ENCODE results near the gene MED9. TPM values are rescaled to one million over a fixed set of nuclear protein-coding genes. Genes with fewer than 3 reads are reported as not detected.

The MED9 gene
- total RNA-seq, 1 experiment from 2014 or later, result 20.4 TPM

DNA sequence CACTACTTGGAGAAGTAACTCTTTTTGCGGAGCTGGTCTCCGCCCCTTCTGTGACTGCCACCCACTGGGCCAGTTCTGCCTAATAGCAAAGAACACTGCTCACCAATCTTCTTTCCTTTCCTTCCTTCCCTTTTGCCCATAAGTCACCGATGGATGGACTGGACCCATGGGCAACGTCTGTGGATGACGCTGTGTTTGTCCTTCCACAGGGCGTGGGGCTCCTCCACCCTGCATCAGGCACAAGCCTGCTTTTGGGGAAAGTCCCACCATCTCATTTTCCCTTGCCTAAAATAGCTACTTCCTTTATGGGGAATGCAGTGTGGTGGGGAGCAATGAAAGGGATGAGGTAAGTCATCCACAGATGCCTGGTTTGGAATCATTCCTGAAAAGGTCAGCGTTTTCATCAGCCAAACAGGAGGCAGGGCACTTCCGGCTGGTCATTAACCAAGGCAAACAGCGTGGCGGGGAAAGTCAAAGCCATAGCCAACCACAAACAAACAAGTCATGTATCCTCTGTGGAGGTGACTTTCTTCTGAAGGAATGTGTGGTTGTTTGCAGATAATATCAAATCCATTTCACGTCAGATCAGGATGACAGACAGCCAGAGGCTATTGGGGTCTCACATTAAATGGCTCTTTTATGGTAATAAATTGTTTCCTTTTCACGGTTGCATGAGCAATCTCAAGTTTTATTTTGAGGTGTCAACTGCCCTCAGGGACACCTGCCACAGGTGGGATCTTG lies 30.7 kb upstream of the MED9 start:
- H3K9me3 ChIP-seq (ENCODE audit: low read depth, low read length, poor library complexity, severe bottlenecking), result no peaks in the 10 kb centered on the region
- H3K27me3 ChIP-seq (replicated peaks; ENCODE audit: insufficient read depth, low read depth, low read length, poor library complexity), result no peaks in the 10 kb centered on the region
- no peaks in the 10 kb centered on the region for H3K36me3 ChIP-seq (ENCODE audit: insufficient read depth, low read length, poor library complexity, severe bottlenecking)
- no peaks in the 10 kb centered on the region for H3K4me1 ChIP-seq (ENCODE audit: insufficient read depth, low read length, poor library complexity, severe bottlenecking)
- CTCF ChIA-PET, result interaction anchor here (0.6 kb wide), 1 partner anchor 193 kb away, joined by 3 read pairs; no protein-coding TSS in a partner anchor
- TF ChIP-seq, protein P1, sequence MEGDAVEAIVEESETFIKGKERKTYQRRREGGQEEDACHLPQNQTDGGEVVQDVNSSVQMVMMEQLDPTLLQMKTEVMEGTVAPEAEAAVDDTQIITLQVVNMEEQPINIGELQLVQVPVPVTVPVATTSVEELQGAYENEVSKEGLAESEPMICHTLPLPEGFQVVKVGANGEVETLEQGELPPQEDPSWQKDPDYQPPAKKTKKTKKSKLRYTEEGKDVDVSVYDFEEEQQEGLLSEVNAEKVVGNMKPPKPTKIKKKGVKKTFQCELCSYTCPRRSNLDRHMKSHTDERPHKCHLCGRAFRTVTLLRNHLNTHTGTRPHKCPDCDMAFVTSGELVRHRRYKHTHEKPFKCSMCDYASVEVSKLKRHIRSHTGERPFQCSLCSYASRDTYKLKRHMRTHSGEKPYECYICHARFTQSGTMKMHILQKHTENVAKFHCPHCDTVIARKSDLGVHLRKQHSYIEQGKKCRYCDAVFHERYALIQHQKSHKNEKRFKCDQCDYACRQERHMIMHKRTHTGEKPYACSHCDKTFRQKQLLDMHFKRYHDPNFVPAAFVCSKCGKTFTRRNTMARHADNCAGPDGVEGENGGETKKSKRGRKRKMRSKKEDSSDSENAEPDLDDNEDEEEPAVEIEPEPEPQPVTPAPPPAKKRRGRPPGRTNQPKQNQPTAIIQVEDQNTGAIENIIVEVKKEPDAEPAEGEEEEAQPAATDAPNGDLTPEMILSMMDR (conservative IDR thresholded peaks at IDR 0.05; ENCODE audit: low read depth, low read length), result no peak
- TF ChIP-seq EZH2 (IDR thresholded peaks at IDR 0.05; ENCODE audit: borderline replicate concordance, low read depth, low read length, poor library complexity, severe bottlenecking), result no peak
- no peak overlapping the region for H3K4me3 ChIP-seq (ENCODE audit: low read depth, low read length, poor library complexity, severe bottlenecking)
- no TSS peak for BruUV-seq (replicated peaks)
- POLR2A ChIA-PET (ENCODE audit: low non-redundant PET), result no interaction called here
- no peak overlapping the region for H3K27ac ChIP-seq (ENCODE audit: low read depth, low read length, poor library complexity, severe bottlenecking)
- DNase-seq (ENCODE audit: low spot score), result no peak
- intact Hi-C loops (cut with micrococcal nuclease; ENCODE audit: unreplicated experiment), result no loop called here

GRCh38 chr17:17446666-17447155 lies 30.1 kb upstream of the MED9 start:
- no peaks in the 10 kb centered on the region for H3K9me3 ChIP-seq (ENCODE audit: low read depth, low read length, poor library complexity, severe bottlenecking)
- CTCF ChIA-PET, result no interaction called here
- no peak overlapping the region for H3K27ac ChIP-seq (ENCODE audit: low read depth, low read length, poor library complexity, severe bottlenecking)
- no peak for DNase-seq (ENCODE audit: low spot score)
- H3K4me1 ChIP-seq (ENCODE audit: insufficient read depth, low read length, poor library complexity, severe bottlenecking), result no peaks in the 10 kb centered on the region
- H3K36me3 ChIP-seq (ENCODE audit: insufficient read depth, low read length, poor library complexity, severe bottlenecking), result no peaks in the 10 kb centered on the region
- H3K27me3 ChIP-seq (replicated peaks; ENCODE audit: insufficient read depth, low read depth, low read length, poor library complexity), result no peaks in the 10 kb centered on the region
- TF ChIP-seq, protein P1 (conservative IDR thresholded peaks at IDR 0.05; ENCODE audit: low read depth, low read length), result no peak
- TF ChIP-seq EZH2 (IDR thresholded peaks at IDR 0.05; ENCODE audit: borderline replicate concordance, low read depth, low read length, poor library complexity, severe bottlenecking), result no peak
- POLR2A ChIA-PET (ENCODE audit: low non-redundant PET), result no interaction called here
- intact Hi-C loops (cut with micrococcal nuclease; ENCODE audit: unreplicated experiment), result no loop called here
- no TSS peak for BruUV-seq (replicated peaks)
- no peak overlapping the region for H3K4me3 ChIP-seq (ENCODE audit: low read depth, low read length, poor library complexity, severe bottlenecking)

DNA sequence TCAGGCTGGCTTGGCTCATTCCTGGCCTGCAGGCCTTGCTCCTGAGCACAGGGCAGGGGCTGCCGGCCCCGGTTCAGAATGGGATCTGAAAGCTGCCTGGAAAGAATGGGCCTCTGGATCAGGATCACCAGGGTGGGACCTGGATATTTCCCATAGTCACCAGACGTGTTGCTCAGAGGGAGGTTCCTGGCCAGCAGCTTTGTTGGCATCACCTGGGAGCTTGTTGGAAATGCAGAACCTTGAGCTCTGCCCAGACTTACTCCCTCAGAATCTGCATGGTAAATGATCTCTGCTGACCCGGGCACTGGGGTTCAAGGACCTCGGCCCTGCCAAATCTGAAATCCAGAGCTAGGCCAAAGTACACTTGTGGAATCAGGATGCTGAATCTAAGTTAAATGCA lies 29.5 kb upstream of the MED9 start:
- ChIA-PET POLR2A (ENCODE audit: low non-redundant PET) (no interaction called here), CTCF (no interaction called here)
- Histone ChIP-seq H3K4me1 (ENCODE audit: insufficient read depth, low read length, poor library complexity, severe bottlenecking) (no peaks in the 10 kb centered on the region), H3K27me3 (replicated peaks; ENCODE audit: insufficient read depth, low read depth, low read length, poor library complexity) (no peaks in the 10 kb centered on the region), H3K27ac (ENCODE audit: low read depth, low read length, poor library complexity, severe bottlenecking) (no peak overlapping the region), H3K4me3 (ENCODE audit: low read depth, low read length, poor library complexity, severe bottlenecking) (no peak overlapping the region), H3K36me3 (ENCODE audit: insufficient read depth, low read length, poor library complexity, severe bottlenecking) (no peaks in the 10 kb centered on the region), H3K9me3 (ENCODE audit: low read depth, low read length, poor library complexity, severe bottlenecking) (no peaks in the 10 kb centered on the region)
- no peak for DNase-seq (ENCODE audit: low spot score)
- intact Hi-C loops (cut with micrococcal nuclease; ENCODE audit: unreplicated experiment), result no loop called here
- TF ChIP-seq, protein P1 (conservative IDR thresholded peaks at IDR 0.05; ENCODE audit: low read depth, low read length), result no peak
- TF ChIP-seq EZH2 (IDR thresholded peaks at IDR 0.05; ENCODE audit: borderline replicate concordance, low read depth, low read length, poor library complexity, severe bottlenecking), result no peak
- BruUV-seq (replicated peaks), result no TSS peak
